Prostate gland (tissue), 2 donors: Measurements from ENCODE around the gene APOA1. TPM values are rescaled to one million over a fixed set of nuclear protein-coding genes. Genes with fewer than 3 reads are reported as not detected.

Experiments used
- DNase-seq: peaks from one replicate; pipeline ENCODE4 v3.0.0-alpha.2; 2019; ENCODE audit warnings: low spot score
- H3K27ac ChIP-seq, 2 donors: fragments of 200-600 bp; sonication (generic); 2 replicates each; pipeline ENCODE4 v1.5.1; 2017 to 2019
- H3K27me3 ChIP-seq: fragments of 200-600 bp; sonication (generic); replicated peaks from 2 replicates; pipeline ENCODE4 v1.5.1; 2019; ENCODE audit not compliant: insufficient read depth
- H3K36me3 ChIP-seq, 2 donors: fragments of 200-600 bp; sonication (generic); 1 replicate in 1 of 2; 2 replicates in 1 of 2; pipeline versions ENCODE4 v1.5.1 to v1.8.1; 2017 to 2019
- H3K4me1 ChIP-seq: fragments of 200-600 bp; sonication (generic); replicated peaks from 2 replicates; pipeline ENCODE4 v1.5.1; 2019
- H3K4me3 ChIP-seq, 2 donors: fragments of 200-600 bp; sonication (generic); 2 replicates each; pipeline ENCODE4 v1.5.1; 2017 to 2019
- H3K9me3 ChIP-seq: fragments of 200-600 bp; sonication (generic); 2 replicates; pipeline ENCODE4 v1.5.1; 2017
- CTCF ChIP-seq, 4 experiments: fragments of 200-600 bp in 2 of 4; fragments of 450-650 bp in 2 of 4; sonication (generic) in 2 of 4; IDR thresholded peaks; 1 replicate in 3 of 4; 2 replicates in 1 of 4; pipeline ENCODE4 v1.5.1; 2016 to 2019; ENCODE audit warnings: antibody characterized with exemption in 4 of 4, mild to moderate bottlenecking in 2 of 4, moderate library complexity in 2 of 4
- POLR2A ChIP-seq: fragments of 450-650 bp; IDR thresholded peaks from one replicate; pipeline ENCODE4 v1.6.1; 2016; ENCODE audit warnings: antibody characterized with exemption, mild to moderate bottlenecking
- POLR2AphosphoS5 ChIP-seq: sonication (generic); formaldehyde crosslinking; IDR thresholded peaks from one replicate; pipeline ENCODE4 v1.6.1; 2017; ENCODE audit warnings: antibody characterized with exemption
- WGBS: methylation state at CpG from one replicate; pipeline ENCODE4 v1.1.5; 2018; 5-methylcytosine and 5-hydroxymethylcytosine counted together
- intact Hi-C: fragments of 100-400 bp; cut with DNase I; formaldehyde crosslinking; loops from one replicate; pipeline ENCODE4 v1.14.2; 2022
- total RNA-seq, 2 donors: library from RNA; depleted of rRNA; stranded (reverse); fragments of >200 nt; gene quantifications; one replicate each; pipeline ENCODE4 v1.1.0, GENCODE V29; 2016

The APOA1 gene
- total RNA-seq, 2 donors from 2014 or later, result 2,058 TPM; not detected in 1

- Histone ChIP-seq H3K27me3 (no peaks in the 10 kb centered on the region), H3K27ac (no peak overlapping the region), H3K4me3 (no peak overlapping the region), H3K4me1 (peaks cover 3% of the 10 kb centered on the region), H3K9me3 (no peaks in the 10 kb centered on the region), H3K36me3 (peaks cover 1% of the 10 kb centered on the region in 2 donors)
- no peak for DNase-seq
- TF ChIP-seq CTCF (IDR thresholded peaks at IDR 0.05) (no peak), POLR2AphosphoS5 (no peak), POLR2A (no peak)
- intact Hi-C loops, result loop anchor here (10.0 kb wide), 1 partner anchor 84 kb away; no protein-coding TSS in a partner anchor
- 86% methylated on average over 53 of the region's 53 CpGs for WGBS
These were observed 47.0 kb downstream of the APOA1 start for GRCh38 chr11:116790167-116791001.

GRCh38 chr11:116788975-116789374, 48.4 kb downstream of the APOA1 start:
- Histone ChIP-seq H3K27ac (no peak overlapping the region), H3K4me3 (no peak overlapping the region), H3K27me3 (no peaks in the 10 kb centered on the region), H3K4me1 (peaks cover 3% of the 10 kb centered on the region), H3K36me3 (peaks cover 9 to 10% of the 10 kb centered on the region in 2 donors), H3K9me3 (no peaks in the 10 kb centered on the region)
- intact Hi-C loops, result loop anchor here (5.0 kb wide), 2 partner anchors 313 to 443 kb away; partner anchors contain the start of genes PCSK7 and RNF214
- TF ChIP-seq POLR2A (no peak), CTCF (IDR thresholded peaks at IDR 0.05) (no peak), POLR2AphosphoS5 (no peak)
- WGBS, result 81% methylated on average over 4 of the region's 4 CpGs
- DNase-seq, result no peak

GRCh38 chr11:116788534-116788933, 48.9 kb downstream of the APOA1 start:
- H3K4me3 ChIP-seq, result peak overlapping the region; percentile 79 to 89
- no peaks in the 10 kb centered on the region for H3K27me3 ChIP-seq
- peaks cover 3% of the 10 kb centered on the region for H3K4me1 ChIP-seq
- intact Hi-C loops, result loop anchor here (5.0 kb wide), 2 partner anchors 314 to 444 kb away; partner anchors contain the start of genes PCSK7 and RNF214
- 43% methylated on average over 4 of the region's 4 CpGs for WGBS
- H3K9me3 ChIP-seq, result no peaks in the 10 kb centered on the region
- no peak for DNase-seq
- no peak for TF ChIP-seq POLR2AphosphoS5
- TF ChIP-seq CTCF (IDR thresholded peaks at IDR 0.05), result no peak
- TF ChIP-seq POLR2A, result no peak
- H3K36me3 ChIP-seq, result peaks cover 9 to 10% of the 10 kb centered on the region in 2 donors
- H3K27ac ChIP-seq, result peak overlapping the region; percentile 73 to 83

- WGBS, result under 1% methylated on average over 56 of the region's 56 CpGs
- H3K4me1 ChIP-seq, result peaks cover 3% of the 10 kb centered on the region
- peak within 1 kb of the TSS; percentile 79 to 89 for H3K4me3 ChIP-seq
- no peaks in the 10 kb centered on the region for H3K27me3 ChIP-seq
- peak; percentile 76 for DNase-seq
- peaks cover 9 to 10% of the 10 kb centered on the region in 2 donors for H3K36me3 ChIP-seq
- intact Hi-C loops, result loop anchor here (5.0 kb wide), 2 partner anchors 314 to 444 kb away; partner anchors contain the start of genes PCSK7 and RNF214
- TF ChIP-seq POLR2A (peak; percentile 67), POLR2AphosphoS5 (peak; percentile 86), CTCF (IDR thresholded peaks at IDR 0.05) (peak in 2 of 4 experiments; percentile 27 to 33)
- peak within 1 kb of the TSS; percentile 73 to 83 for H3K27ac ChIP-seq
- H3K9me3 ChIP-seq, result no peaks in the 10 kb centered on the region
These were observed 49.5 kb downstream of the APOA1 start, which contains the start of gene ZPR1 for GRCh38 chr11:116787786-116788486. TSS of gene ZPR1 (minus strand) at chr11:116788023. CDS start at chr11:116787990, 33 bp downstream.
